ENCODE measurements around the gene ARSA.
"Not testable (repeated sequence)": the region's sequence is repeated elsewhere in the genome, so short reads cannot be mapped to it uniquely, and the experiment has no call there.

The ARSA gene

GRCh38 chr22:50621356-50621880, 6.5 kb downstream of the ARSA start:
- DNase-seq, result peak; percentile 6

GRCh38 chr22:50620593-50621355, 7.2 kb downstream of the ARSA start:
- DNase-seq, result peak; percentile 82

- DNase-seq, result not testable (repeated sequence)
Measured at GRCh38 chr22:50614296-50614695, 13.7 kb downstream of the ARSA start.

- no peak for DNase-seq
Measured at GRCh38 chr22:50613291-50613981, 14.5 kb downstream of the ARSA start.

GRCh38 chr22:50612528-50613221, 15.3 kb downstream of the ARSA start:
- peak; percentile 10 for DNase-seq

GRCh38 chr22:50612168-50612527, 15.8 kb downstream of the ARSA start:
- DNase-seq, result no peak

GRCh38 chr22:50611341-50612060, 16.5 kb downstream of the ARSA start:
- no peak for DNase-seq

- no peak for DNase-seq
Measured at GRCh38 chr22:50610581-50610980, 17.4 kb downstream of the ARSA start.

- no peak for DNase-seq
Measured at GRCh38 chr22:50610041-50610451, 17.9 kb downstream of the ARSA start.

GRCh38 chr22:50609599-50609998, 18.4 kb downstream of the ARSA start:
- no peak for DNase-seq

GRCh38 chr22:50608996-50609395, 19.0 kb downstream of the ARSA start:
- DNase-seq, result no peak

- DNase-seq, result not testable (repeated sequence)
Measured at GRCh38 chr22:50608058-50608840, 19.7 kb downstream of the ARSA start.

- no peak for DNase-seq
Measured at GRCh38 chr22:50607659-50608020, 20.3 kb downstream of the ARSA start.

- DNase-seq, result no peak
Measured at GRCh38 chr22:50606946-50607658, 20.9 kb downstream of the ARSA start.

- DNase-seq, result no peak
Measured at GRCh38 chr22:50606165-50606945, 21.6 kb downstream of the ARSA start.

GRCh38 chr22:50605613-50606074, 22.3 kb downstream of the ARSA start:
- no peak for DNase-seq

GRCh38 chr22:50605002-50605612, 22.8 kb downstream of the ARSA start:
- DNase-seq, result no peak

- no peak for DNase-seq
Measured at GRCh38 chr22:50604256-50605001, 23.5 kb downstream of the ARSA start.

GRCh38 chr22:50603511-50604255, 24.3 kb downstream of the ARSA start:
- DNase-seq, result no peak
